NCI-H2227 treated with DMSO at 0.1 percent for 48 hours (cell line): ENCODE results near the gene SURF2.

Source experiments
- DNase-seq: peaks from one replicate; lab custom pipeline; 2025; lab: John Stamatoyannopoulos, UW

The SURF2 gene

DNA sequence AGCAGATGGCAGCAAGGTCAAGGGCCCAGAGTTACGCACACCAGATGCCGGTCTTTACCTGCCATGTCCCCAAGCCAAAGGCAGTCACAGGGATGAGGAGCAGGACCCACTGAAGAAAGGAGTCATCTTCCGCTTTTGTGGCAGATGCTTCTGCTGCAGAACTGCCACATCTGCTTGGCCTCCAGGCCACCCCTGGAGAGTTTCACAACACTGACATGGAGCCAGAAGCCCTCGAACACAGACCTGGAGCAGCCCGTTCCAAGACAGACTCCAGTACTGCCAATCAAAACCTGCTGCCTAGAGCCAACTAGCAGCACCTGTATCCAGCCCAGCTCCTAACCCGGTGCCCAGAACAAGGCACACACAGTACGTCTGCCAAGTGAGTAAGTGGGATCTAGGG, 1.6 kb upstream of the SURF2 start:
- no peak for DNase-seq

DNA sequence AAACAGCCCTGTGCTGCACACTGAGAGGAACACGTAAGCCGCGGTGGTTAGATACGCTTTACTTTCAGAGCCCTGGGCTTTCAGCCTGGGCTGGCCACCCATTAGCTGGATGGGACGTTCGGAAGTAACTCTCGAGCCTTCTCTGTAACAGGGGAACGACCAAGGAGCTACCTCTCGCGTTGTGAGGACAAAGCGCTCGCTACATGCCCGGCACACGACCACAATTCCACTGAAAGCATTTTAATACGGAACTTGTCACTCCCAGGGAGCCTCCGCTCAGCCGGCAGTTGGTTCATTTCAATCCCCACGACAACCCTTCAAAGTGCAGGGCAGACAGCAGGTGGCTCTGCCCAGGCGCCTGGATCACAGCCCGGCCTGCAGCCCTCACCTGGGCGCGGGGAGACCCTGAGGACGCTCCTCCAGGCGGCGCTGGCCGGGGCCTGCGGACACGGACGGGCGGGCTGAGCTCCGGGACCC, 431 bp upstream of the SURF2 start:
- DNase-seq, result no peak

GRCh38 chr9:133357656-133358055, 1.3 kb downstream of the SURF2 start:
- no peak for DNase-seq

DNA sequence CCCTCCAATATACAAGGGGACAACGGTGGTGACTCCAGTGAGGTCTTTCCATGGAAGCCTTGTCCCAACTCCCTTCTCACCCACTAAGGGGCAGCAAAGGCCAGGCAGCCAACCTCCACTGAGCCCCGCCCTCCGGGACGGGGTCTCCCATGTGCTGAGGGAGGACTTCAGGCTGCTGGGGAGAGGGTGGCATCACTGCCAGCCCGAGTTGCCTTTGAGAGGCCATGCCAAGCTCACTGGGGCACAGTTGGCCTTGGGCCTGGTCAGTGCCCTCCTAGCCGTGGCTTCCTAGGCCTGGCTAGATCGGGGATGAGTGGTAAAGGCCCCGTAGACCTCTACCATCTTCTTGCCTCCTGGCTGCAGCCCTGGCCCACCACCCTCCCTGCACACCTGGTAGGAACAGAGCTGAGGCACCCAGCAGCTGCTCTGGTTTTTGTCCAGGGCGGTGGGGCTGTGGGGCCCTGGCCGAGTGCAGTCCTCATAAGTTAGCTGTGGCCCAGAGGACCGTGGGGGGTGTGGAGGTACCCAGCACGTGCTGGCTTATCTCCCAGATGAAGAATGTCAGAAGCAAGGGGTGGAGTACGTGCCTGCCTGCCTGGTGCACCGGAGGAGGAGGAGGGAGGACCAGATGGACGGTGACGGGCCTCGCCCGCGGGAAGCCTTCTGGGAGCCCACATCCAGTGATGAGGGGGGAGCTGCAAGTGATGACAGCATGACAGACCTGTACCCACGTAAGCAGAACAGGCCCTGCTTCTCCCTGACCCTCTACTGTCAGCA, 3.2 kb downstream of the SURF2 start:
- DNase-seq, result no peak

DNA sequence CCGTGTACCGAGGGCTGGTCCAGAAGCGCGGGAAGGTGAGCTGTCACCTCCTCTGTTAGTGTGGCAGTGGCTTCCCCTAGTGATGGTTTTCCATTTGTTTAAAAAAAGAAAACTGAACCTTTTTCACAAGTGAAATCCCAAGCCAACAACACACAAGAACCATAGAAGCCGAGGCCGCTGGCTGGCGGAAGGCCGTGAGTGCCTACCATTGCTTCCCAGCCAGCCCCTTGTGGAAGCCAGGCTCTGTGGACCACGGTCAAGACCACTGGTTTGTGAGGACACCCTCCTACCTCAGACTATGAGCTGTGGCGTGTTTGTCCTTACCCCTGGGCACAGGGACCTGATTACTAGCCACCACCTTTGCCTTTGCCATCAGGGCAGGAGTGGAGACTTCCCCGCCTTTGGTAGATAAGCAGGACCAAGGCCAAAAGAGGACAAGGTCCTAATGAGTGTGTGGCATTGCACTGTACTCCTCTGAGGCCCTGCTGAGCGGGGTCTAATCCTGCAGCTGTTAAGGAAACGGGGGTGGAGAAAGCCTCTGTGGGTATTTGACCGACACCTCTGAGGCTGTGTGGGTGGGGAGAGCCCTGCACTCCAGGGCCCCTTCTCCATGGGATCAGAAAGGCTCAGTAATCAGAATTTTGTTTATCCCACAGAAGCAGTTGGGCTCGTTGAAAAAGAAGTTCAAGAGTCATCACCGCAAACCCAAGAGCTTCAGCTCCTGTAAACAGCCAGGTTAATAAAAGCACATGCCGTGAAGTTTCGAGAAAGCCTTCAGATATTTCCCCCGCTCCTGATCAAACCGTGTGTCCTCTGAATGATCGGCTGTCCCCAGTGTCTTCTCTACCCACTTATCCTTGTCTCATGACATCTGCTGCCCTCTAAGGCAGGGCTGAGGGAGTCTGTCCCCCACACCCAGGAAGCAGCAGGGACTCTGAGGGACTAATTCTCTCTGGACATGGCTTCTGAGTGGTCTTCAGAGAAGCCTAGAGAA, 4.3 kb downstream of the SURF2 start:
- DNase-seq, result no peak

DNA sequence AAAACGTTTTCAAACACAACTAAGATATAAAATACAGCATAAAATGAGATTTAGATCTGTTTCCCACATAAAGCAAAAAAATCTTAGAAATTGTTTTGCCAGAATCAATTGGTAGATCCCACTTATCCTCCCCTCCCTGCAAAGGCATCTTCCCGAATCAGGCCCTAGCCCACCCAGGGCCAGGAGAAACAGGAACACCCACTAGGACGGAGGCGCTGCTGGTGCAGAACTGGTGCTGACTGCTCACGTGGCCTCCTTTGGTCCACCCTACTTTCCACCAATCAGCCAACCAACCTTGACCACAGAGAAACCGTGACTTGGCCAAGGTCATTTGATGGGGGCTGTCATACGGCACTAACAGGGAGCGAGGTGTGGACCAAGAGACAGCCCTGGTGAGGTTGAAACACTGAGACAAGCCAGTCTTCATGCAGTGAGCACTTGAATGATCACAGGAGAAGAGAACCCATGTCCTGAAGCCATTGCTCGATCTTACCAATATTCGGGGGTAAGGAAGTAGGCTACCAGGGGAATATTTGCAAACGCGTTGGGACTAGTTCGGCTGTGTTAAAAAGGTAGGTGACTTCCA, 5.2 kb downstream of the SURF2 start:
- no peak for DNase-seq

DNA sequence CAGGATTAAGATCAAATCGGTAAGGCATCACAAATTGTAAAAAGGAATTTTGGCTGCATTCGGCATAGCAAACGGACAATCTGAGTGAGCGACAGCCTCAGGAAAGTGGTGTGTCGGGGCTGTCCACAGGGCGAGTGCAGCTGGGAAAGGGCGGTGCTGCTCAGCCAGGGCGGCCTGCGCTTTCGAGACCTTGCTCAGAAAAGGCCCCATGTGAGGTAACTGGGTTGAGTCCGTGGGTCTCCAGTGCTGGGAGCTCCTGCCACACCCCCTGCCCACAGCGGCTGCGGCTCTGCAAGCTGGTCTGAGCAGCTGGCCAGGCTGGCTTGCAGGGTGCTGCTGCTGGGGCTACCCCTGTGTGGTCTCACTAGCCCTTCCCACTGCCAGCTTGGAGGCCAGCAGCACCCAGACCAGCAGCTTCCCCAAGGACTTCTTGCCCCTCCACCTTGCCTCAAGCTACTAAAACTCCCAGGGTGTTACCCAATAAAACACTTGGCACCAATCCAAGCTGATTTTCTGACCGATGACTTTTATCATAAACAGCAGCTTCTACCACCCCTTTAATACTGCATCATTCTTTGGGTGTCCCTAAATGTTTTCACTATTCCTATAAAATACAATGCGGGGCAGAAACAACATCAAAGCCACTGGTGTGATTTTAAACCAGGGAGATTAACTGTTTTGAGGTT, 6.2 kb downstream of the SURF2 start:
- DNase-seq, result no peak

- DNase-seq, result no peak
Measured at GRCh38 chr9:133366435-133366834, 10.1 kb downstream of the SURF2 start.

- no peak for DNase-seq
Measured at GRCh38 chr9:133367221-133367620, 10.9 kb downstream of the SURF2 start.

DNA sequence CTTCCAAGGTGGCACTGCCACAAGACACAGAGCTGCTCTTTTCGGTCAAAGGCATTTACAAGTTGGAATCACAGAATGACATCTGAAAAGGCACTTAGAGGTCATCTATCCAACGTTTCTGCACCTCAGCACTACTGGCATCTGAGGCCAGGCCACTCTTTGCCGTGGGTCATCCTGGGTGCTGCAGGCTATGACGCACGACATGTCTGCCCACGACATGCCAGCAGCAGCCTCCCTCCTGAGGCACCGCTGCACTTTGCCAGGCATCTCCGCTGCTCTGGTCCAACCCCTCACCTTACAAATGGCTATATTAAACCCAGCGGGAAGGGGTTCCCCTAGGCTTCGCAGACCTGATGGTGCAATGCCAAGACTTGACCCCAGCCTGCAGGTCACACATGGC, 11.4 kb downstream of the SURF2 start:
- no peak for DNase-seq

GRCh38 chr9:133368249-133368881, 12.0 kb downstream of the SURF2 start:
- DNase-seq, result no peak

GRCh38 chr9:133369422-133369821, 13.1 kb downstream of the SURF2 start:
- no peak for DNase-seq

DNA sequence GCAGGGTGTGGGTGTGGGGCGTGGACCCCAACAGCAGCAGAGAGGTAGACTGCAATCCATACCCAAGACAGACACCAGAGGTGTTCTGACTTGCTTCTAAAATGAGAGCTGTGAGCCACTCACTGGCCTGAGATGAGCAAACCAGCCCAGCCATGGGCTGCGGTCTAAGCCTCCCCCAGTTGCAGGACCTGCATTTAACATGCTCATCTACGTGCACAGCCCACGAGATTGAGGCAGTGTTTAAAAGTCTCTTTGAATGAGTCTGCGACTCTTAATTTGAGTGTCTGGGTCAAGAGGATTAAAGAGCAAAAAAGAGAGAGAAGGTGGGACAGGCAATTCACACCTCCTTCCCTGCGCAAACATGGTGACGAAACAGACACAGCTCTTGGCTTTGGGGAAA, 13.6 kb downstream of the SURF2 start:
- DNase-seq, result no peak

DNA sequence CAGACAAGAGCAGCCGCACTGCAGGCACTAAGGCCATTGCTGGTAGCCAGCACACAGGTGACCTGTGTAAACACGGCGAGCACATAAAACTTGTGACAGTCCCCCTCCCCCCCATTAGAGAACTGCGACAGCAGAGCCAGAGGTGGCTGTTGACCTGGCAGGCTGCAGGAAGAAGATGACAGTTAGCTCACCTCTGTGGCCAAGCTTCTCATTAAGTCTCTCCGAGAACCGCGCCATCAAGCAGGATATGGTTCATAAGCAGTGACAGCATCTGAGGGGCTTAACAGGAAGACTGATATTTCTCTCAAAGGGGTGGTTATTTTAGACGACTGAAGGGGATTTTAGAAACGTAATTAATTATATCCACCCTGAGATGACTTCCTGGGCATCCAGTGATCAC, 14.3 kb downstream of the SURF2 start:
- DNase-seq, result no peak

DNA sequence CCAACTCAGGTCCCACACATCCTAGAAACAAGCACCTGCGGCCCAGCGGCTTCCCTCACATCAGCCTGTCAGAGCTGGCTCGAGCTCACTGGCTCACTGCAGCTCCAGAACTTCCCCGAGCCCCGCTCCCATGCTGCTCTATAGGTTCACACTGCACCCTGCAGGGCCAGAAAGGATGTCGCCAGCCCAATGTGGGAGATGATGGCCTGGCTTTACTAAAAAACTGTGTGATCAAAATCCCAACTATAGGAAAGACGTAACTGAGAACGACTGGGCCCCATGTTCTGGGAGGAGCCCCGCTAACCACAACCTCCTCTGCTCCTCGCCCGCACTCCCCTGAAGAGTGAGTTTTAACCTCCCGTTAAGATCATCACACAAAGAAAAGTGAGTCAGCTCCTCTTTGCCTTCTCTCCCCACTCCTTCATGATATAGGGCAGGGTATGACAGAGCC, 14.9 kb downstream of the SURF2 start:
- no peak for DNase-seq

- DNase-seq, result no peak
Measured at GRCh38 chr9:133372144-133372543, 15.8 kb downstream of the SURF2 start.

- DNase-seq, result no peak
Measured at GRCh38 chr9:133374612-133375115, 18.3 kb downstream of the SURF2 start.

DNA sequence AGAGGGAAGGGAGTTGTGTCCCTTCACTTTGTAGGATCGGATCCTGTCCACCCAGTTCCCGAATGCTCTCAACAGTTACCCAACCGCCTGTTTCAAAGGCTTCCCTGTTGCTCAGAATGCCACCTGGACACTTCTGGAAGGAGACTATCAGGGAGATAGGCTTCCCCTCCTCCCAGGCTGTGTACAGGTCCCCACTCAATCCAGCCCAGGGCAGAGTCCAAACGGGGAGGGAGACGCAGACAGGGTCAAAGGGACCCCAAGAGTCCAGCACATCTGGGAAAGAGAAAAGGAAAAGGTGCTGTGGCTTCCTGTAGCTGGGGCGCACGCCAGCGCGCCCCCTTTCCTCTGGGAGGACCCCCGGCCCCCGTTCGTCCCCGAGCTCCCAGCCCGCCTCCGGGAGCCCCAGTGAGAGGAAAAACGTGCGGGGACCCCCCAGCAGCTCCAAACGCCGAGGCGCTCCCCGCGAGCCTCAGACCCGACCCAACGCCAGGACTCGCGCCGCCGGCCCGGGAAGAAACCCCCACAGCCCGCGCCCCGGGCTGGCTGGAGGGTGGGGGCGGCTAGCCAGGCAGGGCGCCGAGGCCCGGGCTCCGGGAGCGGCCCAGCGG, 18.9 kb downstream of the SURF2 start:
- no peak for DNase-seq

DNA sequence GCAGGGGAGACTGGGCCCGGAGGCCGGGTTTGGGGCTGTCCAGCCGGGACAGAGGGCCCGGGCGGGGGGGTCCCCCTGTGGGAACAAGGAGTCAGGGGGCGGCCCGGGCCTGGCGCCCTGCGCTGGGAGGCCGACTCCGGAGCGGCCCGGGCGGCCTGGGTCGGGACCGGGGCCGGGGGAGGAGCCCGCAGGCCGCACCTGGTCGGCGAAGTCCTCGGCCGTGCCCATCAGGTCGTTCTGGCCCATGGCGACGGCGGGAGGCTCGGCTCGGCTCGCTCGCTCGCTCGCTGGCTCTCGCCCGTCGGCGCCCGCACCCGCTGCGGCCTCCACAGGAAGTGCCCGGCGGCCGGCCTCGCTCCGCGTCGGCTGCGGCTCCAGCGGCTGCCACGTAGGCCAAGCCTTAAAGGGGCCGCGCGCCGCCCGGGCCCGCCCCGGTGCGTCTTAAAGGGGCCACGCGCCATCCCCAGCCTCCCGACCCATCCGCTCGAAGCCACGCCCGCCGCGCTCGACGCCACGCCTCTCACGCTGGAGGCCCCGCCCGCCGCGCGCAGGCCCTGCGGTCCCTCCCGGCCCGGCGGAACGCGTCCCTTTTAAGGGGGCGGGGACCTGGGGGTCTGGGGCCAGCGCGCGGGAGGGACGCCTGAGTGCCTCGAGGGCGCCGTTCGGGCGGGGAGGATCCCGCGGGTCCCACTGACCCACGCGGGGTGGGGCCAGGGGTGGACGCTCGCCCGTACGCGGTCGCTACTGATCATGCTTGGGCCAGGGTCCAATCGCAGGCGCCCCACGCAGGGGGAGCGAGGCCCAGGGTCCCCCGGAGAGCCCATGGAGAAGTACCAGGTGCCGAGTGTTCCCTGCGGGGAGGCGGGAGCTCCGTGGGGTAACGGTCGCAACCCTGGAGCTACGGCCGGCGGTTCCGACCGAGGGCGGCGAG, 19.6 kb downstream of the SURF2 start, which contains the start of the genes STKLD1 and SURF4:
TSS of gene STKLD1 (plus strand) at position 643 of the 931 bp plus-strand sequence. CDS start at position 751, 108 bp downstream.
TSS of gene SURF4 (minus strand) at position 337 of the 931 bp plus-strand sequence. CDS start at position 246, 91 bp downstream.
- peak; percentile 87 for DNase-seq
